Loucy (cell line): ENCODE data around the gene SNRNP25.
"Not testable (repeated sequence)": the region's sequence is repeated elsewhere in the genome, so short reads cannot be mapped to it uniquely, and the experiment has no call there.

ENCODE experiments used
- H2AFZ ChIP-seq: fragments of 200-600 bp; sonication (generic); 2 replicates; pipeline ENCODE4 v1.6.0; 2016; ENCODE audit warnings: antibody characterized with exemption, mild to moderate bottlenecking, low read length, moderate library complexity
- H3F3A ChIP-seq: fragments of 200-600 bp; 2 replicates; pipeline ENCODE4 v1.6.0; 2016; ENCODE audit warnings: antibody characterized with exemption, low read depth, mild to moderate bottlenecking
- H3K27me3 ChIP-seq: fragments of 200-600 bp; sonication (generic); 2 replicates; pipeline ENCODE4 v1.6.1; 2014; ENCODE audit warnings: low read length, mild to moderate bottlenecking; ENCODE audit not compliant: insufficient read depth, poor library complexity, severe bottlenecking
- H3K36me3 ChIP-seq: fragments of 200-600 bp; sonication (generic); 2 replicates; pipeline ENCODE4 v1.6.1; 2016; ENCODE audit warnings: low read length; ENCODE audit not compliant: insufficient read depth
- H3K4me1 ChIP-seq: fragments of 200-600 bp; sonication (generic); 2 replicates; pipeline ENCODE4 v1.5.1; 2014; ENCODE audit warnings: low read length, mild to moderate bottlenecking; ENCODE audit not compliant: insufficient read depth, poor library complexity, severe bottlenecking
- H3K4me2 ChIP-seq: fragments of 200-600 bp; sonication (generic); 2 replicates; pipeline ENCODE4 v1.6.0; 2014; ENCODE audit warnings: antibody characterized with exemption, low read length, low read depth, mild to moderate bottlenecking; ENCODE audit not compliant: poor library complexity, severe bottlenecking
- H3K4me3 ChIP-seq: fragments of 200-600 bp; sonication (generic); 2 replicates; pipeline ENCODE4 v1.5.1; 2014; ENCODE audit warnings: low read length, mild to moderate bottlenecking, mixed read lengths; ENCODE audit not compliant: poor library complexity, severe bottlenecking
- H3K79me2 ChIP-seq: fragments of 200-600 bp; sonication (generic); 2 replicates; pipeline ENCODE4 v1.6.1; 2014; ENCODE audit warnings: low read length; ENCODE audit not compliant: insufficient read depth
- H3K9ac ChIP-seq: fragments of 200-600 bp; sonication (generic); 2 replicates; pipeline ENCODE4 v1.6.0; 2014; ENCODE audit warnings: mild to moderate bottlenecking, low read depth, low read length, moderate library complexity; ENCODE audit not compliant: poor library complexity, severe bottlenecking
- H3K9me2 ChIP-seq: fragments of 200-600 bp; sonication (generic); replicated peaks from 2 replicates; pipeline ENCODE4 v1.6.1; 2016; ENCODE audit warnings: low read depth, low read length, mixed read lengths
- H3K9me3 ChIP-seq: fragments of 200-600 bp; sonication (generic); 2 replicates; pipeline ENCODE4 v1.6.1; 2014; ENCODE audit warnings: mild to moderate bottlenecking, antibody characterized with exemption, low read length, low read depth; ENCODE audit not compliant: insufficient read depth
- H4K20me1 ChIP-seq: fragments of 200-600 bp; sonication (generic); 2 replicates; pipeline ENCODE4 v1.6.0; 2014; ENCODE audit warnings: antibody characterized with exemption, low read length, mild to moderate bottlenecking; ENCODE audit not compliant: insufficient read depth, poor library complexity, severe bottlenecking

Gene SNRNP25

GRCh38 chr16:20886-21285 is 32.7 kb upstream of the SNRNP25 start:
- not testable (repeated sequence) for H3K36me3 ChIP-seq, H3K9me2 ChIP-seq, H3K4me1 ChIP-seq, H3K4me3 ChIP-seq, H4K20me1 ChIP-seq, H3F3A ChIP-seq, H3K9ac ChIP-seq, H3K79me2 ChIP-seq, H3K4me2 ChIP-seq, H2AFZ ChIP-seq, H3K9me3 ChIP-seq, H3K27me3 ChIP-seq

- H3K4me3 ChIP-seq, H3K4me2 ChIP-seq, H3K9me2 ChIP-seq, H4K20me1 ChIP-seq, H3K4me1 ChIP-seq, H3F3A ChIP-seq, H3K36me3 ChIP-seq, H3K27me3 ChIP-seq, H2AFZ ChIP-seq, H3K9me3 ChIP-seq, H3K79me2 ChIP-seq, H3K9ac ChIP-seq: not testable (repeated sequence)
Observed at GRCh38 chr16:24151-24550, 29.5 kb upstream of the SNRNP25 start.

- H4K20me1 ChIP-seq, H3K9me2 ChIP-seq, H3K4me3 ChIP-seq, H3K9me3 ChIP-seq, H3K27me3 ChIP-seq, H3K9ac ChIP-seq, H2AFZ ChIP-seq, H3K36me3 ChIP-seq, H3K79me2 ChIP-seq, H3F3A ChIP-seq, H3K4me2 ChIP-seq, H3K4me1 ChIP-seq: not testable (repeated sequence)
Observed at GRCh38 chr16:25926-26348, 27.7 kb upstream of the SNRNP25 start.

GRCh38 chr16:30627-31026 is 23.0 kb upstream of the SNRNP25 start:
- H2AFZ ChIP-seq, H3K9me3 ChIP-seq, H3K4me3 ChIP-seq, H3F3A ChIP-seq, H3K27me3 ChIP-seq, H3K9ac ChIP-seq, H3K4me2 ChIP-seq, H3K4me1 ChIP-seq, H3K79me2 ChIP-seq, H4K20me1 ChIP-seq, H3K36me3 ChIP-seq, H3K9me2 ChIP-seq: not testable (repeated sequence)

- not testable (repeated sequence) for H3K27me3 ChIP-seq, H3K9ac ChIP-seq, H4K20me1 ChIP-seq, H3K9me2 ChIP-seq, H3K4me2 ChIP-seq, H3K36me3 ChIP-seq, H3K9me3 ChIP-seq, H2AFZ ChIP-seq, H3K4me1 ChIP-seq, H3F3A ChIP-seq, H3K4me3 ChIP-seq, H3K79me2 ChIP-seq
Observed at GRCh38 chr16:33154-33876, 20.3 kb upstream of the SNRNP25 start.
